BLaER1 (cell line): Measurements from ENCODE around the gene MRPL10.

Experiments used
- H3K27ac ChIP-seq: shearing (Covaris generic); formaldehyde crosslinking; 2 replicates; pipeline ENCODE4 v1.8.1; 2022
- H3K27me3 ChIP-seq: shearing (Covaris generic); formaldehyde crosslinking; 2 replicates; pipeline ENCODE4 v1.8.1; 2022
- H3K36me3 ChIP-seq: shearing (Covaris generic); formaldehyde crosslinking; 2 replicates; pipeline ENCODE4 v1.8.1; 2022
- H3K4me1 ChIP-seq: shearing (Covaris generic); formaldehyde crosslinking; 2 replicates; pipeline ENCODE4 v1.8.1; 2022
- H3K4me2 ChIP-seq: shearing (Covaris generic); formaldehyde crosslinking; 2 replicates; pipeline ENCODE4 v1.8.1; 2022
- H3K4me3 ChIP-seq: shearing (Covaris generic); formaldehyde crosslinking; 2 replicates; pipeline ENCODE4 v1.8.1; 2022
- H3K9ac ChIP-seq: shearing (Covaris generic); formaldehyde crosslinking; 2 replicates; pipeline ENCODE4 v1.8.1; 2022
- H3K9me3 ChIP-seq: shearing (Covaris generic); formaldehyde crosslinking; 2 replicates; pipeline ENCODE4 v1.8.1; 2022
- H4K20me1 ChIP-seq: shearing (Covaris generic); formaldehyde crosslinking; 2 replicates; pipeline ENCODE4 v1.8.1; 2022
- Cebpa-rat ChIP-seq: shearing (Covaris generic); IDR thresholded peaks from 2 replicates; pipeline ENCODE4 v1.8.1; 2022

The MRPL10 gene

DNA sequence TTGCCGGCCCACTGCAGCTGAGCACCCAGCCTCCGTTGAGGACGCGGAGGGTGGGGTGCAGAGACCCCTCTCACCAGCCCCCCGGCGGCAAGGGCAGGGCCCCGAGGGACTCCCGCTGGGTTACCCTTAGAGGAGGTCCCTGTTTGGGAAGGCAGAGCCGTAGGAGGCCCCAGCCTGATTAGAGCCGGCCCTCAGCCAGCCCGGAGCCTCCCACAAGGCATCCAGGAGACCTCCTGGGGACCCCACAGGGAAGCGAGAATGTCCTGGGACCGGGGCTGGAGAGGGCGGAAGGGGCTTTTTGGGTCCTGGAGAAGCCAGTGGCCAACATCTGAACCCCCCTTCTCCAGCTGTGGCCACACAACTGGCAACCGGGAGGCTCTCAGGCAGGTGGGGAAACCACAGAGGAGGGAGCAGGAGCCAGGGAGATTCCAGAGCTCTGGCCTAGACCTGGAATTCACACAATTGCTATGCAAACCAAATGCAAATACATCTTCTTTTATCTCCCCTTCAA, 41.4 kb upstream of the MRPL10 start:
- peaks cover 5% of the 10 kb centered on the region; the same call in 1 of the 2 replicates for H3K4me1 ChIP-seq
- no peaks in the 10 kb centered on the region for H3K36me3 ChIP-seq
- no peak for TF ChIP-seq Cebpa-rat
- no peak overlapping the region for H3K27ac ChIP-seq
- H4K20me1 ChIP-seq, result no peaks in the 10 kb centered on the region
- no peak overlapping the region for H3K9ac ChIP-seq
- H3K4me2 ChIP-seq, result no peak overlapping the region
- no peak overlapping the region for H3K4me3 ChIP-seq
- no peaks in the 10 kb centered on the region for H3K9me3 ChIP-seq
- peaks cover 12% of the 10 kb centered on the region for H3K27me3 ChIP-seq

DNA sequence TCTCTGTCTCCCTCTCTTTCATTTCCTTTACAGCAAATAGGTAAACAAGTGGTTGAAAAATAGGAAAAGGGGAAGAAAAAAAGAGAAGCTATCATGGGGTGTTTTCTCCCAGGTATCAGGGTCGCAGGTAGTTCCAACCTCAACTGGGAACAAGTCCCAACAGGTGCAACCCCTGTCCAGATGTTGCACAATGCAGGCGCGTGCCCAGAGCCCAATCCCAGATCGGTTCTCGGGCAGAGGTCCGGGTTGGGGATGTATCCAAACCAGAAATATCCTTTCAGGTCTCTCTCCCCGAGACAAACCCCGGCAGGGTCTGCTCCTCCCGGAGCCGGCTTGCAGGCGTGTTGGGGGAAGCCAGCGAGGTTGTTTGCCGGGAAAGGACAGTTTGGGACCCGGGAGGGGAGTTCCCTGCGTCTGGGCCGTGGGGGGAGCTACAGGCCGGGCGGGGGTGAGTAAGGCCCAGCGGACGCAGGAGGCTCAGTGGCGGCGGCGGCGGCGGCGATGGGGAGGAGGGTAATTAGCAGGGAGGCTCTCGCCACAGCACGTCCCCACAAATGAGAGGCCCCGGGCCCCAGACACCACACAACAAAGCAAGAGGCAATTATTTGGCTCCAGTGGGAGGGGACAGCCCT, 40.8 kb upstream of the MRPL10 start:
- H4K20me1 ChIP-seq, result no peaks in the 10 kb centered on the region
- no peak overlapping the region for H3K4me3 ChIP-seq
- H3K36me3 ChIP-seq, result no peaks in the 10 kb centered on the region
- H3K9ac ChIP-seq, result no peak overlapping the region
- no peaks in the 10 kb centered on the region for H3K4me1 ChIP-seq
- no peak for TF ChIP-seq Cebpa-rat
- H3K27ac ChIP-seq, result no peak overlapping the region
- peaks cover 12% of the 10 kb centered on the region for H3K27me3 ChIP-seq
- H3K9me3 ChIP-seq, result no peaks in the 10 kb centered on the region
- H3K4me2 ChIP-seq, result no peak overlapping the region

GRCh38 chr17:47871048-47871447, 39.7 kb upstream of the MRPL10 start:
- H3K9ac ChIP-seq, result no peak overlapping the region
- peaks cover 12% of the 10 kb centered on the region for H3K27me3 ChIP-seq
- no peaks in the 10 kb centered on the region for H3K4me1 ChIP-seq

GRCh38 chr17:47870056-47870455, 38.7 kb upstream of the MRPL10 start:
- H3K4me2 ChIP-seq, result no peak overlapping the region
- peaks cover 12% of the 10 kb centered on the region for H3K27me3 ChIP-seq
- H3K27ac ChIP-seq, result no peak overlapping the region
- no peaks in the 10 kb centered on the region for H3K4me1 ChIP-seq
- H3K36me3 ChIP-seq, result no peaks in the 10 kb centered on the region
- H3K9ac ChIP-seq, result no peak overlapping the region
- no peak overlapping the region for H3K4me3 ChIP-seq
- H4K20me1 ChIP-seq, result no peaks in the 10 kb centered on the region
- H3K9me3 ChIP-seq, result no peaks in the 10 kb centered on the region
- TF ChIP-seq Cebpa-rat, result no peak

More at GRCh38 chr17:47871048-47871447, 39.7 kb upstream of the MRPL10 start:
- H3K4me2 ChIP-seq, result no peak overlapping the region
- H3K27ac ChIP-seq, result no peak overlapping the region
- H3K9me3 ChIP-seq, result no peaks in the 10 kb centered on the region
- no peaks in the 10 kb centered on the region for H4K20me1 ChIP-seq
- no peaks in the 10 kb centered on the region for H3K36me3 ChIP-seq
- TF ChIP-seq Cebpa-rat, result no peak
- H3K4me3 ChIP-seq, result no peak overlapping the region

DNA sequence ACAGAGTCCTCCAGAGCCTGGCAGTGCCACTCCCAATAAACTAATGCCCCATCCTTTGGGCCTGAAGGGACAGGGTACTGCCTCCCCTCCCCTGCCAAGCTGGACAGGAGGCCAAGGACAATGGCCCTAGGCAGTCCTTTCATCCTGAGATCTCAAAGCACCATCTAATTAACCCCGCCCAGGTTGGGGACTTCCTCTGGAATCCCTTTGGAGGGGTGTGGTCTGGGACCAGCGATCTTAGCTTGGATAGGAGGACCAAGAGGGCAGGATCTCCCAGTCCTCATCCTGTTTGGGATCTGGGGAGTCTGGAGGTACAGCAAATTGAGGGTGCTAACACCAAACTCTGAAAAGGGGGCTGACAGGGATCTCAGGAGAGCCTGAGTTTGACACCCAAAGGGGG, 37.8 kb upstream of the MRPL10 start:
- peaks cover 12% of the 10 kb centered on the region; the same call in 1 of the 2 replicates for H3K27me3 ChIP-seq
- no peak for TF ChIP-seq Cebpa-rat
- H3K4me2 ChIP-seq, result no peak overlapping the region
- no peaks in the 10 kb centered on the region for H3K4me1 ChIP-seq
- H3K9ac ChIP-seq, result no peak overlapping the region
- no peaks in the 10 kb centered on the region for H4K20me1 ChIP-seq
- H3K27ac ChIP-seq, result no peak overlapping the region
- no peaks in the 10 kb centered on the region for H3K36me3 ChIP-seq
- H3K4me3 ChIP-seq, result no peak overlapping the region
- H3K9me3 ChIP-seq, result no peaks in the 10 kb centered on the region

DNA sequence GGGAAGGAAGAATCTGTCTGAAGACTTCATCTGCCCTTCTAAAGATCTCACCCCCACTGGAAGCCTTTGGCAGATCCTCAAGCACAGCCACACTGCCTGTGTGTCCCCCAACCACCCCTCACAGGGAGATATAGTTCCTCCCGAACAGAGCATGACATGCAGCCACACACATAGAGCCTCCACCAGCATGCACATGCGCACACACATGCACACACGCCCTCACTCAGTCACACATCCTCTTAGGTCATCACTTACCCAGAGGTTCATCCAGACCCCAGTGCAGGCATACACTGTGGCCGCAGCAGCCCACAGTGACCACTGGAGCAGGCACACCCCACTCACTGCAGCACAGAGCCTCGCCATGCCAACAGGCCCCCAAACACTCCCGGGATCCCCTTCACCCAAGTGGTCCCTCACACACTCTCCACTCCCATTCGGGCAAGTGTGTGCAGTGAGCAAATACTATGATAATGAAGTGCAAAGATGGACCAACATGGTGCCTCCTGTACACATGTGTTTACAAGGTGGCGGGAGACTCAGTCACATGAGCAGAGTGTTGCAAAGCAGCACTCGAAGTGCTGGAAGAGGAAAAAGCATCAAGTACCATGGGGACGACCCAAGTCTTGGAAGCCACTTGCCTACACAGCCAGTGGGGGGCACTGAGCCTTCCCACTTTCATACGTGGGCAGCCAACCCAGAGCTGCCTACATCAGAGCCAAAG, 36.6 kb upstream of the MRPL10 start:
- Histone ChIP-seq H3K27ac (no peak overlapping the region), H3K4me2 (no peak overlapping the region), H4K20me1 (no peaks in the 10 kb centered on the region)

GRCh38 chr17:47866941-47867340, 35.6 kb upstream of the MRPL10 start:
- Histone ChIP-seq H3K27me3 (no peaks in the 10 kb centered on the region; the same call in 1 of the 2 replicates), H3K27ac (no peak overlapping the region), H3K9ac (no peak overlapping the region), H3K9me3 (no peaks in the 10 kb centered on the region), H3K4me3 (no peak overlapping the region), H3K36me3 (no peaks in the 10 kb centered on the region), H3K4me2 (no peak overlapping the region), H3K4me1 (no peaks in the 10 kb centered on the region), H4K20me1 (no peaks in the 10 kb centered on the region)
- no peak for TF ChIP-seq Cebpa-rat

More for the DNA sequence above, 36.6 kb upstream of the MRPL10 start:
- H3K36me3 ChIP-seq, result no peaks in the 10 kb centered on the region
- TF ChIP-seq Cebpa-rat, result no peak
- no peak overlapping the region for H3K9ac ChIP-seq
- peaks cover 7% of the 10 kb centered on the region; the same call in 1 of the 2 replicates for H3K27me3 ChIP-seq
- no peaks in the 10 kb centered on the region for H3K4me1 ChIP-seq
- no peaks in the 10 kb centered on the region for H3K9me3 ChIP-seq
- no peak overlapping the region for H3K4me3 ChIP-seq

DNA sequence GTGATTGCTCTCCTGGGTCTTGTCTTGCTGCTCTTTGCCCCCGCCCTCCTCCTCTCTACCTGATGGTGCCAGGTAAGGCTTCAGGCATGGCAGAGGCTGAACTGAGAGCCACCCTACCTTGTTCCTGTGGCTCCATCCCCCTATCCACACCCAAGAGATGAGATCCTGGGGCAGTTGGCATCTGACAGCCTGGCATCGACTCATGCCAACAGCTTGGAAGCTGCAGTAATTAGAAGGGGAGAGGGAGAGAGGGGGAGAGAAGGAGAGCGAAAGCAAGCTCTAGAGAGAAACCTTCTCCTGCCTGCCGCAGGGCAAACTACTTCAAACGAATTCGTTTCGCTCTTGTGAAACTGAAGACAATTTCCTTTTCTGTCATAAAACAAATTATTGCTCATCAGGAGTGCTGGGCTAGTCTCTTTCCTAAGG, 33.5 kb upstream of the MRPL10 start:
- no peak overlapping the region for H3K4me2 ChIP-seq
- H3K9ac ChIP-seq, result no peak overlapping the region
- no peak overlapping the region for H3K4me3 ChIP-seq
- no peaks in the 10 kb centered on the region for H3K27me3 ChIP-seq
- no peak overlapping the region for H3K27ac ChIP-seq
- TF ChIP-seq Cebpa-rat, result no peak
- H4K20me1 ChIP-seq, result no peaks in the 10 kb centered on the region
- H3K4me1 ChIP-seq, result no peaks in the 10 kb centered on the region
- H3K36me3 ChIP-seq, result no peaks in the 10 kb centered on the region
- H3K9me3 ChIP-seq, result no peaks in the 10 kb centered on the region

DNA sequence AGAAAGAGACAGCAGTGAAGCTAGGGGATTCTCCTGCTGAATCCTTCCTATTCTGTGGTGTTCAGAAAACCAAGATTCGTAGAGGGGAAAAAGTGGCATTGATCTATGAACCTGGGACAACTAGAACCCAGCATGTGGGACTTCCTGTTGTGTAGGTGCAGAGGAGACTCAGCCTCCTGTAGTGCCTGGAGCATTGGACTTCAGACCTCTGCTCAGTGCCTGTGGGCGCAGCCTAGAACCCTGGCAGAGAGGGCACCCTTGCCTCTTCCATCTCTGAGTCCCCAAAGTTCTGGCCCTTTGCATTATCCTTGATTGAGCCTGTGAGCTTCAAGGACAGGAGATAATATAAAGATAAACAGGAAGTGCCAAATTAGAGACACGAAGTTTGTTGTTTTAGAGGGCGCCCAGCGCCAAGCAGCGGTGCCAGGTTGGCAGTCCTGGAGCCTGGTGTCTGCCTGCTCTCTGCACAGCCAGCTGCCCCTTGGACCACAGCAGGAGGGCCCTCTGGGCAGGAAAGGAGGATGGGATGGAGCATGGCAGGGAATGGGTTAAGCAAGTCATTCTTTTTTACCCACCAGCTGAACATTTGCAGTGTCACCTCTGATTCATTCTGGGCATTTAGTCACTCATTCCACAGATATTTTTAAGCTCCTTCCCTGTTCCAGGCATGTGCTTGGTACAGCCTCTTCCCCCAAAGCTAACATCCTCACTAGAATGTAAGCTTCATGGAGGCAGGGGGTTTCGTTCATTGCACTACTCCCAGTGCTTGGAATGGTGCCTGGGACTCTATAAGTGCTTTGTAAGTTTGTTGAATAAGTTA, 31.5 kb upstream of the MRPL10 start:
- H3K9ac ChIP-seq, result no peak overlapping the region
- no peaks in the 10 kb centered on the region; the same call in 1 of the 2 replicates for H3K27me3 ChIP-seq
- H3K4me3 ChIP-seq, result no peak overlapping the region
- H3K9me3 ChIP-seq, result no peaks in the 10 kb centered on the region
- no peak overlapping the region for H3K4me2 ChIP-seq
- H3K4me1 ChIP-seq, result no peaks in the 10 kb centered on the region
- H3K36me3 ChIP-seq, result no peaks in the 10 kb centered on the region
- TF ChIP-seq Cebpa-rat, result no peak
- H4K20me1 ChIP-seq, result no peaks in the 10 kb centered on the region
- H3K27ac ChIP-seq, result no peak overlapping the region
